PC-3 (cell line): ENCODE measurements around the gene DISP3. TPM values are rescaled to one million over a fixed set of nuclear protein-coding genes. Genes with fewer than 3 reads are reported as not detected.

ENCODE experiments used
- ATAC-seq: fragments of 200-7000 bp; cut with Tn5 transposase; 2 replicates; pipeline ENCODE4 v1.9.1; 2020; ENCODE audit warnings: mild to moderate bottlenecking, moderate library complexity
- BruUV-seq: library from RNA; stranded (reverse); fragments of 400-500 nt; replicated peaks from 2 replicates; lab custom pipeline; 2021; lab: Mats Ljungman, UMichigan
- CTCF ChIA-PET: fragments of 300-600 bp; sonication (Branson Sonifier 250); formaldehyde crosslinking; loops from one replicate; lab custom pipeline; 2022; ENCODE audit warnings: antibody characterized with exemption; lab: Charles Lee
- POLR2A ChIA-PET: fragments of 300-600 bp; sonication (Branson Sonifier 250); formaldehyde crosslinking; loops from one replicate; lab custom pipeline; 2022; ENCODE audit warnings: antibody characterized with exemption; ENCODE audit not compliant: unreplicated experiment; lab: Charles Lee
- DNase-seq: peaks from one replicate; pipeline ENCODE4 v3.0.0-alpha.2; 2015
- H2AFZ ChIP-seq: fragments of 300-600 bp; sonication (generic); 2 replicates; pipeline ENCODE4 v1.6.0; 2016; ENCODE audit warnings: antibody characterized with exemption, low read length
- H3F3A ChIP-seq: fragments of 300-600 bp; sonication (generic); one replicate; pipeline ENCODE4 v1.6.0; 2017; ENCODE audit warnings: antibody characterized with exemption, low read length, control low read depth, mild to moderate bottlenecking; ENCODE audit not compliant: unreplicated experiment
- H3K27ac ChIP-seq: fragments of 300-600 bp; sonication (generic); 2 replicates; pipeline ENCODE4 v1.5.1; 2016; ENCODE audit warnings: mild to moderate bottlenecking, low read length
- H3K27me3 ChIP-seq: fragments of 300-600 bp; sonication (generic); 2 replicates; pipeline ENCODE4 v1.6.1; 2016; ENCODE audit warnings: low read length, mixed read lengths
- H3K36me3 ChIP-seq: fragments of 300-600 bp; sonication (generic); 2 replicates; pipeline ENCODE4 v1.6.1; 2016; ENCODE audit warnings: low read depth, mixed run types, low read length, mixed read lengths
- H3K4me1 ChIP-seq: fragments of 300-600 bp; sonication (generic); 2 replicates; pipeline ENCODE4 v1.5.1; 2016; ENCODE audit warnings: low read length; ENCODE audit not compliant: insufficient read depth
- H3K4me2 ChIP-seq: fragments of 300-600 bp; sonication (generic); 2 replicates; pipeline ENCODE4 v1.6.0; 2016; ENCODE audit warnings: low read length
- H3K4me3 ChIP-seq: fragments of 300-600 bp; sonication (generic); 2 replicates; pipeline ENCODE4 v1.5.1; 2016; ENCODE audit warnings: mild to moderate bottlenecking, low read length, mixed read lengths
- H3K79me2 ChIP-seq: fragments of 300-600 bp; sonication (generic); 2 replicates; pipeline ENCODE4 v1.6.1; 2017; ENCODE audit warnings: low read length, mixed read lengths
- H3K9ac ChIP-seq: fragments of 300-600 bp; sonication (generic); 2 replicates; pipeline ENCODE4 v1.6.0; 2016; ENCODE audit warnings: mild to moderate bottlenecking, low read length
- H3K9me2 ChIP-seq: fragments of 300-600 bp; sonication (generic); replicated peaks from 2 replicates; pipeline ENCODE4 v1.6.1; 2016; ENCODE audit warnings: mixed run types, low read length, mixed read lengths
- H3K9me3 ChIP-seq: fragments of 300-600 bp; sonication (generic); 2 replicates; pipeline ENCODE4 v1.6.1; 2016; ENCODE audit warnings: low read length, mixed read lengths
- H4K20me1 ChIP-seq: fragments of 300-600 bp; sonication (generic); 2 replicates; pipeline ENCODE4 v1.6.1; 2016; ENCODE audit warnings: low read length, mixed read lengths
- EZH2 ChIP-seq: fragments of 300-600 bp; sonication (generic); IDR thresholded peaks from one replicate; pipeline ENCODE4 v1.6.1; 2017; ENCODE audit warnings: antibody characterized with exemption, mild to moderate bottlenecking, low read length; ENCODE audit not compliant: unreplicated experiment
- EZH2phosphoT487 ChIP-seq: fragments of 300-600 bp; sonication (generic); IDR thresholded peaks from 2 replicates; pipeline ENCODE4 v1.6.1; 2018; ENCODE audit warnings: mild to moderate bottlenecking, antibody characterized with exemption, low read length, borderline replicate concordance
- intact Hi-C: fragments of 100-400 bp; cut with micrococcal nuclease; formaldehyde crosslinking; loops from 2 replicates; pipeline ENCODE4 v1.9.0; 2023
- total RNA-seq: library from RNA; depleted of rRNA; stranded (reverse); fragments of >200 nt; gene quantifications from 2 replicates; pipeline ENCODE4 v1.2.3, GENCODE V29; 2014
- TF ChIP-seq, protein P1 (sequence below): fragments of 300-600 bp; sonication (generic); conservative IDR thresholded peaks from 2 replicates; pipeline ENCODE4 v1.5.1; 2017; ENCODE audit warnings: antibody characterized with exemption, low read depth, mild to moderate bottlenecking, low read length

The DISP3 gene
- total RNA-seq, 1 experiment from 2014 or later = 0.40 TPM

DNA sequence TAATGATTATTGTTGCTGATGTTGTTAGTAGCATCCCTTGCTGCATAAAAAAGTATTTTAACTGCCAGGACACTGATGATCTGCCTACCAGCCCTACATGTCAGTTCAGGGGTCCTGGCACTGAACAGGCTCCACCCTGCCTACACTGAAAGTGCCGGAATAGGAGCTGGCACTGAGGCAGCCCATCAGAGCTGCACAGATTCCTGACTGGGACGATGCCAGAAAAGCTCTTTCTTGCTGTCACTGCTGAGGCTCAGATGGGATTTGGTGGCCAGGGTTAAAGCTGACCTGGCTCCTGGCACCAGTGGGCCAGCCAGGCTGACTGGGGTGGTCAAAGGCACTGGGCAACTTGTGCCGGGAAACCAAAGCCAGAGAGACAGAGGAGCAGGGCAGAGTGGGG, 6.2 kb upstream of the DISP3 start:
- Histone ChIP-seq H3K9me3 (no peaks in the 10 kb centered on the region), H3K9me2 (no peaks in the 10 kb centered on the region), H3K4me2 (no peak overlapping the region), H3K27me3 (0 out of 2 replicates have a peak, but pooled peaks cover 5% of the 10 kb centered on the region), H3K27ac (no peak overlapping the region), H3F3A (no peaks in the 10 kb centered on the region), H4K20me1 (no peaks in the 10 kb centered on the region), H3K4me1 (no peaks in the 10 kb centered on the region), H3K4me3 (no peak overlapping the region), H2AFZ (no peak overlapping the region), H3K9ac (no peak overlapping the region), H3K79me2 (no peaks in the 10 kb centered on the region), H3K36me3 (no peaks in the 10 kb centered on the region)
- intact Hi-C loops = no loop called here
- BruUV-seq = no TSS peak
- no peak for TF ChIP-seq EZH2
- TF ChIP-seq EZH2phosphoT487 = no peak
- TF ChIP-seq, protein P1, sequence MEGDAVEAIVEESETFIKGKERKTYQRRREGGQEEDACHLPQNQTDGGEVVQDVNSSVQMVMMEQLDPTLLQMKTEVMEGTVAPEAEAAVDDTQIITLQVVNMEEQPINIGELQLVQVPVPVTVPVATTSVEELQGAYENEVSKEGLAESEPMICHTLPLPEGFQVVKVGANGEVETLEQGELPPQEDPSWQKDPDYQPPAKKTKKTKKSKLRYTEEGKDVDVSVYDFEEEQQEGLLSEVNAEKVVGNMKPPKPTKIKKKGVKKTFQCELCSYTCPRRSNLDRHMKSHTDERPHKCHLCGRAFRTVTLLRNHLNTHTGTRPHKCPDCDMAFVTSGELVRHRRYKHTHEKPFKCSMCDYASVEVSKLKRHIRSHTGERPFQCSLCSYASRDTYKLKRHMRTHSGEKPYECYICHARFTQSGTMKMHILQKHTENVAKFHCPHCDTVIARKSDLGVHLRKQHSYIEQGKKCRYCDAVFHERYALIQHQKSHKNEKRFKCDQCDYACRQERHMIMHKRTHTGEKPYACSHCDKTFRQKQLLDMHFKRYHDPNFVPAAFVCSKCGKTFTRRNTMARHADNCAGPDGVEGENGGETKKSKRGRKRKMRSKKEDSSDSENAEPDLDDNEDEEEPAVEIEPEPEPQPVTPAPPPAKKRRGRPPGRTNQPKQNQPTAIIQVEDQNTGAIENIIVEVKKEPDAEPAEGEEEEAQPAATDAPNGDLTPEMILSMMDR = no peak
- DNase-seq = no peak
- no peak for ATAC-seq
- ChIA-PET CTCF (no interaction called here), POLR2A (no interaction called here)

DNA sequence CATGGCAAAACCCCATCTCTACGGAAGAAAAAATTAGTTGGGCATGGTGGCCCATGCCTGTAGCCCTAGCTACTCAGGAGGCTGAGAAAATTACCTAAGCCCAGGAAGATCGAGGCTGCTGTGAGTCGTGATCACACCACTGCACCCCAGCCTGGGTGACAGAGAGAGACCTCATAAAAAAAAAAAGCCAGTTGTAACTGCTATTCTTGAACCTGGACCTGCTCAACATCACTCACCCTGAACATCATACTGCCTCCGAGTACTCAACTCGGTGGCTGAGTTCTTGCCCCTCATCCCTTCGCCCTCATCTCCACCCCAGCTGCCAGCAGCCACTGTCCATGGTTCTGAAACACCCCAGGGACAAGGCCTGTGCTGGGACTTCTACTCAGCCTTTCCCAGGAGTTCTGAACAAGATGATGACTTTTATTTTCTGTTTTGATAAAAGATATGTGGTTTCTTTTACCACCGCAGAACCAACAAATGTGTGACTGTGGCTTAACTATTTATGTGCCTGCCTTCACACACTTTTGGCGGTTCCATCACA, 5.4 kb upstream of the DISP3 start:
- intact Hi-C loops = no loop called here
- DNase-seq = peak; percentile 39
- Histone ChIP-seq H3K27ac (no peak overlapping the region), H4K20me1 (no peaks in the 10 kb centered on the region), H3K79me2 (no peaks in the 10 kb centered on the region), H3F3A (no peaks in the 10 kb centered on the region), H3K4me1 (no peaks in the 10 kb centered on the region), H3K36me3 (no peaks in the 10 kb centered on the region), H3K9ac (no peak overlapping the region), H2AFZ (no peak overlapping the region), H3K27me3 (0 out of 2 replicates have a peak, but pooled peaks cover 5% of the 10 kb centered on the region), H3K4me2 (no peak overlapping the region), H3K9me2 (no peaks in the 10 kb centered on the region), H3K9me3 (no peaks in the 10 kb centered on the region), H3K4me3 (no peak overlapping the region)
- no peak for TF ChIP-seq EZH2
- TF ChIP-seq, protein P1 = no peak
- TF ChIP-seq EZH2phosphoT487 = no peak
- no TSS peak for BruUV-seq
- CTCF ChIA-PET = no interaction called here
- ATAC-seq = no peak
- POLR2A ChIA-PET = no interaction called here

DNA sequence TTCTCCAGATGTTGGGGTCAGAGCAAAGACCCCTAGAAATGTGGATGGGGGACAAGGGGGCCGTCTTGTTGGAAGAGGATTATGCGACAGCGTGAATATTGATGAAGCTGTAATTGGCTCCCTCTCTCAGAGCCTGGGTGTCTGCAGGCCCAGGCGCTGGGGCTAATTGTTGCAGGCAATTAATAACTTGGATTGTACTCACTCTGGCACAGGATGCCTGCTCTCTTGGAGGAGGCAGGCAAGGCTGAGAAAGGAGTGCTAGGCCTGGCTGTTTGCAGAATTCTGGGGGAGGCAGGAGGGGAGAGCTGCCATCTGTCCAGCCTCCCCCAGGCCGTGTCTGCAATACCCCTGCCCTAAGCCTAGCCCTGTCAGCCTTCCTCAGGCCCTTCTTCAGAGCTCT, 4.1 kb upstream of the DISP3 start:
- H3K4me3 ChIP-seq = no peak overlapping the region
- no peaks in the 10 kb centered on the region for H3K9me2 ChIP-seq
- H3K4me2 ChIP-seq = no peak overlapping the region
- no peaks in the 10 kb centered on the region for H3F3A ChIP-seq
- no peaks in the 10 kb centered on the region for H3K36me3 ChIP-seq
- no peaks in the 10 kb centered on the region for H4K20me1 ChIP-seq
- no peak overlapping the region for H3K27ac ChIP-seq
- ChIA-PET POLR2A (no interaction called here), CTCF (no interaction called here)
- no peak overlapping the region for H2AFZ ChIP-seq
- no peaks in the 10 kb centered on the region for H3K9me3 ChIP-seq
- H3K9ac ChIP-seq = no peak overlapping the region
- TF ChIP-seq, protein P1 = no peak
- no peak for TF ChIP-seq EZH2
- no peak for TF ChIP-seq EZH2phosphoT487
- H3K79me2 ChIP-seq = no peaks in the 10 kb centered on the region
- peaks cover 11% of the 10 kb centered on the region; the same call in 1 of the 2 replicates for H3K27me3 ChIP-seq
- DNase-seq = no peak
- no peak for ATAC-seq
- peaks cover 6% of the 10 kb centered on the region; the same call in 1 of the 2 replicates for H3K4me1 ChIP-seq
- BruUV-seq = no TSS peak
- intact Hi-C loops = no loop called here
